Adipocyte (in vitro differentiated cells): ENCODE data around the gene TNNI2.

Experiments used
- DNase-seq: peaks from one replicate; pipeline ENCODE4 v3.0.0-alpha.2; 2015; ENCODE audit warnings: low read depth
- H3K27me3 ChIP-seq: replicated peaks from 2 replicates; pipeline ENCODE4 v1.7.0; 2013; ENCODE audit warnings: mild to moderate bottlenecking, low read length, moderate library complexity; ENCODE audit not compliant: control insufficient read depth, insufficient read depth
- H3K36me3 ChIP-seq: 2 replicates; pipeline ENCODE4 v1.7.0; 2013; ENCODE audit warnings: low read length, mild to moderate bottlenecking, moderate library complexity; ENCODE audit not compliant: control insufficient read depth, insufficient read depth, severe bottlenecking
- H3K4me1 ChIP-seq: 2 replicates; pipeline ENCODE4 v1.7.0; 2013; ENCODE audit warnings: mild to moderate bottlenecking, low read length, moderate library complexity; ENCODE audit not compliant: control insufficient read depth, insufficient read depth
- H3K4me3 ChIP-seq: 2 replicates; pipeline ENCODE4 v1.7.0; 2013; ENCODE audit warnings: mild to moderate bottlenecking, low read length, moderate library complexity
- H3K9ac ChIP-seq: 2 replicates; pipeline ENCODE4 v1.7.0; 2013; ENCODE audit warnings: mild to moderate bottlenecking, low read length, moderate library complexity
- H3K9me3 ChIP-seq: 2 replicates; pipeline ENCODE4 v1.7.0; 2013; ENCODE audit warnings: mild to moderate bottlenecking, low read length, moderate library complexity; ENCODE audit not compliant: control insufficient read depth

TNNI2 gene

DNA sequence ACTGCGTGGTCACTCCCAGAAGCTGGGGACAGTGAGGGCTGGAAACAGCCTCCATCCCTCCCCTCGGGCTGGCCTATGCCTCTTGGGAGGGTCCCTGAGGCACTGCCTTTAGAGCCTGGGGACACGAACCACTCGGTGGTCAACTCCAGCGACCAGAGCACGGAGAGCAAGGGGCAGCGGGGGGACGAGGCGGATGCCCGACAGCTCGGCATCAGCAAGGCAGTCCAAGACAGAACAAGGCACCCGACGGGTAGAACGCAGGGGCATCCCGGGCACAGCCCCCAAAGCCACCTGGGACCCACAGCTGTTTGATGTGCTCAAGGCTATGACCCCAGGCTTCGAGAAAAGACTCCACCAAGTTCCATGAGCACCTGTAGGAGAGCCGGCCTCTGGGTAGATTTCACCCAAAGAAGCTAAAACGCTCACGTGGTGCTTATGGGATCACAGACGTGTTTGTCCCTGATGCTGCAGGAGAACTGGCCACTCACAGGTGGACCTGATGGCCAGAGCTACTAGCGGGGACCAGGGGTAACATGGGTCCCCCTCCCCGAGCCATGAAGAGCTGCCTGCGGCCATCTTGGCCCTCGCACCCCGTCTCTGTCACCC, 13.6 kb downstream of the TNNI2 start:
- peaks cover 7% of the 10 kb centered on the region for H3K27me3 ChIP-seq
- H3K9ac ChIP-seq, result no peak overlapping the region
- H3K4me1 ChIP-seq, result no peaks in the 10 kb centered on the region
- no peaks in the 10 kb centered on the region for H3K36me3 ChIP-seq
- no peaks in the 10 kb centered on the region for H3K9me3 ChIP-seq
- no peak overlapping the region for H3K4me3 ChIP-seq
- DNase-seq, result no peak

DNA sequence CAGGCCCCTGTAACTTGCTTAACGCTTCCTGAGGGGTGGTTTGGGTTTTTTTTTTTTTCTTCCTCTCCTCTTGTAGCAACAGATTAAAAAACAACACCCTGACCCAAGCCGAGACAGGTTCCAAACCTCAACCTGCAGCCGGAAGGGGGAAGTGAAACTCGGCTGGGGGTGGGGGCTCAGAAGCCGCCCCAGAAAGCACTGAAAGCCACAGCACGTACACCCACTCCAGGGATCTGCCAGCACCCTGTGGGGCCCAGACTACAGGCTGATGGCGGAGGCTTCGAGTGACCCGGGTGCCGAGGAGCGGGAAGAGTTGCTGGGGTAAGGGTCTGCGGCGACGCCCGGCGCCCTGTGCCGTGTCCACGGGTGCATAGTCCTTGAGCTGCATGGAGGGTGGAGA, 14.1 kb downstream of the TNNI2 start, which contains the start of gene LSP1:
LSP1 (plus strand) TSS at position 208 of the 400 bp plus-strand sequence; CDS start at position 269, 61 bp downstream.
- no peaks in the 10 kb centered on the region for H3K9me3 ChIP-seq
- no peak within 1 kb of the TSS for H3K4me3 ChIP-seq
- no peak for DNase-seq
- H3K9ac ChIP-seq, result no peak within 1 kb of the TSS
- no peaks in the 10 kb centered on the region for H3K36me3 ChIP-seq
- H3K27me3 ChIP-seq, result peaks cover 7% of the 10 kb centered on the region
- no peaks in the 10 kb centered on the region for H3K4me1 ChIP-seq

DNA sequence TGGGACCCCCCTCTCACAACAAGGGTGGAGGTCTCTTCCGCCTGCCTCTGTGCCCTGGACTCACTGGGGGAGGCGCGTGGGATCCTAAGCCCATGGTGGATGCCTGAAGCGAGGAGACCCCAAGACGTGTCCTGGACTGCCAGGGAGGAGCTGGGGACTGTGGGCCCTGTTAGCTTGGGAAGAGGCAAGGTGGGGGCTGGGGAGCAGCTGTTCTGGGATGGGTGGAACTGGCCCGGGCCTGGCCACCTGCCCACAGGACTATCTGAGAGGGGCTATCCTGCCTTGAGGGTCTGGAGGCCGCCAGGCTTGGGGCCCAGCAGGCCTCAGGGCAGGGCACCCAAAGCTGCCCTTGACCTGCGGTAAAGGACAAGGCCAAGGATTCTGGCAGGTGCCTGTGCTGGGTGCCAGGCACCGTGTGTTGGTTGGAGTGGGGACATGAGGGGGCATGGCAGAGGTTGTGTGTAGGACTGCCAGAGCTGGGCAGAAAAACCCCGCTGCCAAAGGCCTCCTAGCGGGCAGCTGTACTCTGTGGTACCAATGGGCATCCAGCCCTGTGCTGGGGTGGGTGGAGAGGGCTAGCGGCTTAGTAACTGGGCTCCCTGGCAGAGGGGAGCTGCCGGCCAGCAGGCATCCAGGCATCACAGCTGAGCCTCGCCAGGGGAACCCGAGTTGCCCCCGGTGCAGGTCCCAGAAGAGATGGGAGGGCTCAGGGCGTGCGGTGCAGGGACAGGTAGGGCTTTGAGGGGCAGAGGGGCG, 14.8 kb downstream of the TNNI2 start:
- DNase-seq, result no peak
- Histone ChIP-seq H3K9me3 (no peaks in the 10 kb centered on the region), H3K27me3 (peaks cover 7% of the 10 kb centered on the region), H3K9ac (no peak overlapping the region), H3K4me1 (no peaks in the 10 kb centered on the region), H3K36me3 (no peaks in the 10 kb centered on the region), H3K4me3 (no peak overlapping the region)

DNA sequence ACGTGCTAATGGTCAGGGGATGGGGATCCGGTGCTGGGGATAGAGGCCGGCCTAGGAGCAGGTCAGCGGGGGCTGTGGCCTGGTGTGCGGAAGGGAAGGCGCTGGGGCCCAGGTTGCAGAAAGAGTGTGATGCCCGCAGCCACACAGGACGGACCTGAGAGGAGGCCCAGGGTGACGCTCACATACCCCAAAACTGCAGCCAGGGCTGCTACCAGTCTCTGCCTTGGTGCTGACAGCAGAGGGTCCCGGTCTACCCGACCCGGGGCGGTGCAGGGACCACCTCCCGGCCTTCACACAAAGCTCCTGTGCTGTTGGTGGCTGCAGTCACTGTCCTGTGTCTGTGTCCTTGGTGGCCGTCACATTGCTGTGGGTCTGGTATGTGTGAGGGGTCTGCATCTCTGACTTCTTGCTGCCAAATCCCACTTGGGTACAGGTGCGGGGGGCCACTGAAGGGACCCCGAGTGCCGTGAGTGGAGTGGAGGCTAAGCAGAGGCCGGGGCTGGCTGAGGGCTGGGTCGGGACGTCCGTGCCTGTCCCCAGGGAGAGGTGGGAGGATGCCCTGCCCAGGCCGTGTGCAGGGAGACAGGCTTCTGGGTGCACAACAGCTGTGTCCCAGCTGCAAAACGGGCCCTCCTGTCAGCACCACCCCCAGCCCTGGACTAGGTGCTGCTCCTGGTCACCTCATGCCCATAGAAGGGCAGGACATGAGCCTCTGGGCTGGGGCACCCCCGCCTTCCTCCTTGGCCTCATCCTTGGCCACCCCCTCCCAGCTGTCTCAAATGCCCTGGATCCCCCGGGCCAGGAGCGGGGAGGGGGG, 15.6 kb downstream of the TNNI2 start:
- no peaks in the 10 kb centered on the region for H3K9me3 ChIP-seq
- peaks cover 7% of the 10 kb centered on the region for H3K27me3 ChIP-seq
- no peaks in the 10 kb centered on the region for H3K4me1 ChIP-seq
- DNase-seq, result no peak
- no peak overlapping the region for H3K4me3 ChIP-seq
- no peaks in the 10 kb centered on the region for H3K36me3 ChIP-seq
- H3K9ac ChIP-seq, result no peak overlapping the region

DNA sequence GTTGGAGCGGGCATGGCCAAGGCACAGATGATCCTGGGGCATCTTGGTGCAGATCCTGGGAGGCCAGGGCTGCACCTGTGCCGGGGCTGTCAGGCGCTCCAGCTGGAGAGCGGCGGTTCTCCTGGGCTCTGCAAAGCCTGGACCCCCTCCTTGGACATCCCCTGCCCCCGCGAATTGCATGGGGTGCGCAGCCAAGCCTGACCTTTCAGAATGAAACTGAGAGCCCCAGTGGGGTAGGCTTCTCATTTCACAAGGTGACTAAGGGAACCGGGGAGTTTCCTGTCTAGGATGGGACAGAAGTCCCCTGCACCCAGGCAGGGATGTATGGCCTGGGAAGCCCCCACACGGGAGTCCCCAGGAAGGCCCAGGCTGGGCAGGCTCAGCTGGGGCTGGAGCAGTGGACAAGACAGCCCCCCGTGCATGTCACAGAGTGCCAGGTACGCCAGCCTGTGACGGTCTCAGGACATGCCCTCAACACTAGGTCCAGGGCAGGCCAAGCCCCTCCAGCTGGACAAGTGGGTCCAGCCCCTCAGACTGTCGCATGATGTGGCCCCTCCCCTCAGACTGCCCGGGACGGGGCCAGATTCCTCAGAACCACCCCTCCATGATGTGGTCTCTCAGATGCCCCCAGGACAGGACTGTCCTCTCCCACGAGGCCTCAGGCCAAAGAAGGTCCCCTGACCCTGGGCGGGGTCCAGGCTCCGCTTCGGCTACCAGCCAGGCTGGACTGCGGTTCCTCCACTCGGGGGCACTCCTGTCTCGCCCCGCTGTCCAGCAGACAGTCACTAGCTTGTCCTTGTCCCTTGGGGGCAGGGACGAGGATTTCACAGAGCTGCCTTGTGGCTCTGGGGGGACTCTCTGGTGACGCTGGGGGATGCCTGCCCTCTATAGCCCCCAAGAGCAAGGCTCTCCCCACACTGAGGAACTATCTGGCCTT, 16.4 kb downstream of the TNNI2 start:
- no peak for DNase-seq
- Histone ChIP-seq H3K4me3 (no peak overlapping the region), H3K27me3 (peaks cover 7% of the 10 kb centered on the region), H3K36me3 (no peaks in the 10 kb centered on the region), H3K9me3 (no peaks in the 10 kb centered on the region), H3K4me1 (no peaks in the 10 kb centered on the region), H3K9ac (no peak overlapping the region)

DNA sequence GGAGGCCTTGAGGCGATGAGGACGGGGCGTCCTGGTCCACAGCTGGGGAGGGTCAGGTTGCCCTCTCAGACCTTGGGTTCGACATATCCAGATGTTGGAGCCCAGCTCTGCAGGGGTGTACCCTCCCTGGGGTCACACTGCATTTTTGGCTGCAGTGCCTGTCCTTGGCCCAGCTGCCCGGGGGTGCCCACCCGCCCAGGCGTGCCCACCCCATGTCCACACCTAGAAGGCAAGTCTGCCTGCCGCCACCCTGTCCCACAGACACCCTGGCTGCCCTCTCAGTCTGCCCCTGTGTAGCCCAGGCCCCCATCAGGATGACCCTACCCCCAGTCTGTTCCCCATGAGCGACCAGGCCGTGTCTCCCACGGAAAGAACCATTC, 17.1 kb downstream of the TNNI2 start:
- Histone ChIP-seq H3K27me3 (peaks cover 7% of the 10 kb centered on the region), H3K4me1 (no peaks in the 10 kb centered on the region), H3K9ac (no peak overlapping the region)

DNA sequence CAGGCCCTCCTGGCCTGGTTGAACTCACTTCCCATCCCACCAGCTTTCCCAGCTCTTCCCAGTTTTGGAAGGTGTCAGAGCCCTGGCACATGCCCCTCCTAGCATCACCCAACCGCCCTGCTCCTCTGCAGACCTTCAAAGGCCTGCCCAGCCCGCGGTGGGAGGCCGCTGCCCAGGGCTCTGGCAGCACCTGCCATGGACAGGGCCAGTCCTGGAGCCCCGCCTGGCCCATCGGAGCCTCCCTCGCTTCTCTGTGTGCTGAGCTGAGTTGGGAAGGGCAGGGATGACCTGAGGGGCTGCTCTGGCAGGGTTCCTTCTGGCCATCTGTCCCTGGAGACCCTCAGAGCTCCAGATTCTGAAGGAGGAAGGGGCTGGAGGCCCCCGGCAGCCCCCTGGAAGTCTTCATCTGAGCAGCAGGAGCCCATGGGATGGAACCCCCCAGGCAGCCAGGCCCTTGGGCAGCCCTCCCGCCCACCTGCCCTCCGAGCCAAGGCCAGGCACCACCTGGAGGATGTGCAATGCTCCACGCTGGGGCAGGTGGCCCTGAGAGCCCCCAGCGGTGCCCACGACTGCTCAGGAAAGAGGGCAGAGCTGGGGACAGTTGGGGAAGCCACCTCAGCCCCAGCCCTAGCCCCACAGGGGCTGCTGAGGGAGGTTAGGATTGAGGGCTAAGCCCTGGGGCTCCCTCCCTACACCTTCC, 17.7 kb downstream of the TNNI2 start:
- Histone ChIP-seq H3K36me3 (no peaks in the 10 kb centered on the region), H3K9me3 (no peaks in the 10 kb centered on the region), H3K4me1 (no peaks in the 10 kb centered on the region), H3K27me3 (peaks cover 7% of the 10 kb centered on the region), H3K4me3 (no peak overlapping the region), H3K9ac (no peak overlapping the region)
- no peak for DNase-seq

More for the DNA sequence above, 17.1 kb downstream of the TNNI2 start:
- DNase-seq, result no peak
- H3K4me3 ChIP-seq, result no peak overlapping the region
- no peaks in the 10 kb centered on the region for H3K9me3 ChIP-seq
- H3K36me3 ChIP-seq, result no peaks in the 10 kb centered on the region

DNA sequence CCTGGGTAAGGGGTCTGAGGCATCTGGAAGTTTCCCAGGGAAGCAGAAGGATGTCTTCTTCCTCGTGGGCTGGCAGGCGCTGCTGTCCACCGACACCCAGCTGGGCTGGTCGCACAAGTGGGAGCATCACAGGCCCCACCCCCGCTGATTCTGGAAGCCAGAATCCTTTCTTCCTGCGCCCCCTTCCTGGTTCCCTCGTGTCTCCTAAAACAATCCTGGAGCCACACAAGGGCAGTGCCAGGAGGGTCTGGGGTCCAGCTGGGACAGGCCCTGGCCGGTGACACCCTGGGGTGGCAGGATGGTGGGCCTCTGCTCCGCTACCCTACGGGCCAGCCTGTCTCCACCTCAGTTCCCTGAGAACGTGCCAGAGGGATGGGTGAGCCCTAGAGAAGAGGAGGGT, 18.3 kb downstream of the TNNI2 start:
- H3K9me3 ChIP-seq, result no peaks in the 10 kb centered on the region
- DNase-seq, result no peak
- no peaks in the 10 kb centered on the region for H3K36me3 ChIP-seq
- H3K9ac ChIP-seq, result no peak overlapping the region
- H3K4me1 ChIP-seq, result no peaks in the 10 kb centered on the region
- no peak overlapping the region for H3K4me3 ChIP-seq
- H3K27me3 ChIP-seq, result peaks cover 4% of the 10 kb centered on the region

DNA sequence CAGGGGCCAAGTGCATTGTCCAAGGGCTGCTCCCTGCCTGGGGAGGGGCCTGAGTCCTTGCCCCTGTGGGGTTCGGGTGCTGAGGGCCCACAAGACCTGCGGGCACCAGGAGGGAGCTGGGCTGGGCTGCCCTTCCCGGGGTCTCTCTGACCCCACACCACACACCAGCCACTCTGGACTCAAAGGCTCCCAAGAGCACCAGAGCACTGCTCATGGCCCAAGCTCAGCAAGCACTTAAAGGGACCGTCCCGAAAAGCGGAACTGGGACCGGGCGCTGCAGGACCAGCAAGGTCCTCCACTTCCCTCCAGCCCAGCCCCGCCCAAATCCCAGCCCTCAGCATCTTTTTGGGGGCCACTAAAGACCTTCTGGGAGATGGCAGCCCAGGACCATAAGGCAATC, 19.4 kb downstream of the TNNI2 start:
- no peak for DNase-seq

DNA sequence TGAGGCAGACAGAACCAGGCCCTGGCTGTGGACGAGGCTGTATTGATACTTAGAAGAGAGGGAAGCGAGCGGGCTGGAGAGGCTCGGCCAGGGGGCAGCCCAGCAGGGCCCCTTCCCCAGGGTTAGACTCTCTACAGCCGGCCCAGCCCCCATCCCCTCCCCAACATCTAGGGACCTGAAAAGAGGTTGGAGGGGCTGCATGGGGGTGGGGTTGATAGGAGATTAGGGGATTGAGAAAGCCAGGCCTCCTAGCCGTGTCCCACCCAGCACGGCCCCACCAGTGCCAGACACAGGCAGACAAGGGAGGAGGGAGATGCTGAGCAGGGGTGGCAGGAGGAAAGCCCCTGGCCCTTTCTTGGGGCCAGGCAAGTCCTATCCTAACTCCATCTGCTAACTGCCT, 19.8 kb downstream of the TNNI2 start:
- no peaks in the 10 kb centered on the region for H3K36me3 ChIP-seq
- no peaks in the 10 kb centered on the region for H3K9me3 ChIP-seq
- H3K9ac ChIP-seq, result no peak overlapping the region
- no peaks in the 10 kb centered on the region for H3K27me3 ChIP-seq
- peaks cover 9% of the 10 kb centered on the region for H3K4me1 ChIP-seq
- DNase-seq, result no peak
- H3K4me3 ChIP-seq, result no peak overlapping the region

More for the DNA sequence above, 19.4 kb downstream of the TNNI2 start:
- Histone ChIP-seq H3K4me3 (no peak overlapping the region), H3K27me3 (no peaks in the 10 kb centered on the region), H3K4me1 (peaks cover 5% of the 10 kb centered on the region), H3K9ac (no peak overlapping the region), H3K36me3 (no peaks in the 10 kb centered on the region), H3K9me3 (no peaks in the 10 kb centered on the region)
